ENCODE results near the gene RASGRF1. TPM values are rescaled to one million over a fixed set of nuclear protein-coding genes. Genes with fewer than 3 reads are reported as not detected.

Gene RASGRF1
- total RNA-seq, 4 donors from 2014 or later: 0.10 TPM; not detected in 3

GRCh38 chr15:78914027-78914764 is 176.4 kb downstream of the RASGRF1 start:
- no peak overlapping the region for H3K4me3 ChIP-seq (ENCODE audit: low read depth, poor library complexity, severe bottlenecking)
- TF ChIP-seq CTCF (IDR thresholded peaks at IDR 0.05) (no peak), POLR2A (IDR thresholded peaks at IDR 0.05) (no peak)
- intact Hi-C loops (cut with DNase I; ENCODE audit: low total_unique reads): loop anchor here (5.0 kb wide), 1 partner anchor 268 kb away; no protein-coding TSS in a partner anchor
- peak; percentile 68 to 92 for DNase-seq (ENCODE audit: low spot score in 2 of 2)
- 57 to 66% methylated on average over 10 to 13 of the region's 13 CpGs for WGBS, 2 donors

- 87 to 92% methylated on average over 3 of the region's 3 CpGs for WGBS, 2 donors
Measured at GRCh38 chr15:78913012-78913411, 177.6 kb downstream of the RASGRF1 start.

GRCh38 chr15:78912316-78912715 is 178.3 kb downstream of the RASGRF1 start:
- 85 to 93% methylated on average over 2 of the region's 2 CpGs for WGBS, 2 donors
- intact Hi-C loops (cut with DNase I; ENCODE audit: low total_unique reads): loop anchor here (5.0 kb wide), 1 partner anchor 270 kb away; no protein-coding TSS in a partner anchor
- DNase-seq (ENCODE audit: low spot score in 2 of 2): no peak
- H3K4me3 ChIP-seq (ENCODE audit: low read depth, poor library complexity, severe bottlenecking): no peak overlapping the region
- TF ChIP-seq POLR2A (IDR thresholded peaks at IDR 0.05) (no peak), CTCF (IDR thresholded peaks at IDR 0.05) (no peak)

More at GRCh38 chr15:78913012-78913411, 177.6 kb downstream of the RASGRF1 start:
- no peak for TF ChIP-seq POLR2A (IDR thresholded peaks at IDR 0.05)
- TF ChIP-seq CTCF (IDR thresholded peaks at IDR 0.05): no peak
- no peak overlapping the region for H3K4me3 ChIP-seq (ENCODE audit: low read depth, poor library complexity, severe bottlenecking)
- peak in 1 of 2 donors; percentile 70 for DNase-seq (ENCODE audit: low spot score in 2 of 2)
- intact Hi-C loops (cut with DNase I; ENCODE audit: low total_unique reads): loop anchor here (5.0 kb wide), 1 partner anchor 269 kb away; no protein-coding TSS in a partner anchor

GRCh38 chr15:78910271-78910670 is 180.3 kb downstream of the RASGRF1 start:
- no peak overlapping the region for H3K4me3 ChIP-seq (ENCODE audit: low read depth, poor library complexity, severe bottlenecking)
- intact Hi-C loops (cut with DNase I; ENCODE audit: low total_unique reads): loop anchor here (5.0 kb wide), 1 partner anchor 272 kb away; no protein-coding TSS in a partner anchor
- TF ChIP-seq CTCF (IDR thresholded peaks at IDR 0.05): no peak
- TF ChIP-seq POLR2A (IDR thresholded peaks at IDR 0.05): no peak
- DNase-seq (ENCODE audit: low spot score in 2 of 2): no peak
- WGBS, 2 donors: 79 to 81% methylated on average over 7 of the region's 7 CpGs

Other genes starting within 250 kb of the RASGRF1 start
- 100 to 1,000 TPM; 118 to 178 (median 141) TPM for gene MORF4L1, start 217.9 kb downstream of the RASGRF1 start, total RNA-seq
- 100 to 1,000 TPM; 213 to 518 (median 291) TPM for gene CTSH, start 145.7 kb downstream of the RASGRF1 start, total RNA-seq
- not detected for gene ANKRD34C, start 191.9 kb upstream of the RASGRF1 start, total RNA-seq
- 100 to 1,000 TPM; 109 to 171 (median 151) TPM for gene TMED3, start 220.3 kb upstream of the RASGRF1 start, total RNA-seq